ENCODE data around the gene HTT-AS.
"Not testable (repeated sequence)": the region's sequence is repeated elsewhere in the genome, so short reads cannot be mapped to it uniquely, and the experiment has no call there.

HTT-AS gene

DNA sequence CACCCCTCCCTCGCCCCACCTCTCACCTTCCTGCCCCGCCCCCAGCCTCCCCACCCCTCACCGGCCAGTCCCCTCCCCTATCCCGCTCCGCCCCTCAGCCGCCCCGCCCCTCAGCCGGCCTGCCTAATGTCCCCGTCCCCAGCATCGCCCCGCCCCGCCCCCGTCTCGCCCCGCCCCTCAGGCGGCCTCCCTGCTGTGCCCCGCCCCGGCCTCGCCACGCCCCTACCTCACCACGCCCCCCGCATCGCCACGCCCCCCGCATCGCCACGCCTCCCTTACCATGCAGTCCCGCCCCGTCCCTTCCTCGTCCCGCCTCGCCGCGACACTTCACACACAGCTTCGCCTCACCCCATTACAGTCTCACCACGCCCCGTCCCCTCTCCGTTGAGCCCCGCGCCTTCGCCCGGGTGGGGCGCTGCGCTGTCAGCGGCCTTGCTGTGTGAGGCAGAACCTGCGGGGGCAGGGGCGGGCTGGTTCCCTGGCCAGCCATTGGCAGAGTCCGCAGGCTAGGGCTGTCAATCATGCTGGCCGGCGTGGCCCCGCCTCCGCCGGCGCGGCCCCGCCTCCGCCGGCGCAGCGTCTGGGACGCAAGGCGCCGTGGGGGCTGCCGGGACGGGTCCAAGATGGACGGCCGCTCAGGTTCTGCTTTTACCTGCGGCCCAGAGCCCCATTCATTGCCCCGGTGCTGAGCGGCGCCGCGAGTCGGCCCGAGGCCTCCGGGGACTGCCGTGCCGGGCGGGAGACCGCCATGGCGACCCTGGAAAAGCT lies at the start of gene HTT-AS, which contains the start of gene HTT:
Gene HTT-AS, minus strand, starts transcription at position 461 of the 768 bp plus-strand sequence.
Gene HTT, plus strand, starts transcription at position 604 of the 768 bp plus-strand sequence. Its CDS starts 145 bp downstream, at position 749.
- in situ Hi-C loops (cut with HindIII; ENCODE audit: low sequenced_read_pairs): no loop called here

DNA sequence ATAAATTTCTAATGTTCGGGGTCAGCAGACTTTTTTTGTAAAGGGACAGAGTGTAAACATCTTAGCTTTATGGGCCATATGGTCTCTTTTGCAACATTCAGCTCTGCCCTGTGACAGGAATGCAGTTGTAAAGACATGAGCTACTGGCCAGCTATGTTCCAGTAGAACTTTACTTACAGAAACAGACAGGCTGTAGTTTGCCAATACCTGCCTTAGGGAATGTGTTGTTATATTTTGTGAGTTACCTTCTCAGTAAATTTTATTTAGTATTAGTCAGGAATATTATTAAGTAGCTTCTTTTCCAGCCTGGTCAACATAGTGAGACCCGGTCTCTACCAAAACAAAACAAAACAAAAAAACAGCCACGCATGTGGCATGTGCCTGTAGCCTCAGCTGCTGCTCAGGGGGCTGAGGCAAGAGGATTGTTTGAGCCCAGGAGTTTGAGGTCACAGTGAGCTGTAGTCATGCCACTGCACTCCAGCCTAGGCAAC lies 48.9 kb upstream of the HTT-AS start:
- in situ Hi-C loops (cut with HindIII; ENCODE audit: low sequenced_read_pairs): no loop called here

DNA sequence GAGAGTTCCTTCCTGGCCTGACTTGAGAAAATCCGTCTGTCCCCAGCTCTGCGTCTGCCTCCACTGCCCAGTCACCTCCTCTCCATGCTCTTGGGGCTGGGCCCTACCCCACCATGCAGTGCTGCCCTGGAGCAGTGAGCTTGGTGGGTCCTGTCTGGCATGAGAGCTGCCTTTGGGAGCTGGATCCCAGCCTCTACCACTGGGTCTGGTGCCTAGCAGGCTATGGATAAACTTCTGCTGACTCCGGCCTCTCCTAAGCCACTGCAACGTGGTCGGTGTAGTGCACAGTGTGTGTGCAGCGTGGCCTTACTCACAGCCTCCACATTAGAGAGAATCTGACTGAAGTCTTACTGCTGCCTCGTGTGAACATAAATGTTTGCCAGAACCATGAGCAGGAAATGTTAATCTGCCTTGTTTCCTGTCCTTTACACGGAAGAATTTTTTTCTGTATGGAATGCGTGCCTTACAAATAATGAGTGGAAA lies 47.8 kb upstream of the HTT-AS start:
- in situ Hi-C loops (cut with HindIII; ENCODE audit: low sequenced_read_pairs): no loop called here

DNA sequence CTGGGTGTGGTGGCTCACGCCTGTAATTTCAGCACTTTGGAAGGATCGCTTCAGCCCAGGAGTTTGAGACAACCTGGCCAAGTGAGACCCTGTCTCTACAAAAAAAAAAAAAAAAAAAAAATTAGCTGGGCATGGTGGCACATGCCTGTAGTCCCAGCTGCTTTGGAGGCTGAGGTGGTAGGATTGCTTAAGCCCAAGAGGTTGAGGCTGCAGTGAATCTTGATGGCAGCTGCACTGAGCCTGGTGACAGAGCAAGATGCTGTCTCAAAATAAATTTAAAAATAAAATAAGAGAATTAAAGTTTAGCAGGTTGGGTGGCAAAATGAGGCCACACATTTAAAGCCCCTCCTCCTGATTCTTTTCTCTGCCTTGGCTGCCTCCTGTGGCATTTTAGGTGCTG lies 47.3 kb upstream of the HTT-AS start:
- in situ Hi-C loops (cut with HindIII; ENCODE audit: low sequenced_read_pairs): no loop called here

DNA sequence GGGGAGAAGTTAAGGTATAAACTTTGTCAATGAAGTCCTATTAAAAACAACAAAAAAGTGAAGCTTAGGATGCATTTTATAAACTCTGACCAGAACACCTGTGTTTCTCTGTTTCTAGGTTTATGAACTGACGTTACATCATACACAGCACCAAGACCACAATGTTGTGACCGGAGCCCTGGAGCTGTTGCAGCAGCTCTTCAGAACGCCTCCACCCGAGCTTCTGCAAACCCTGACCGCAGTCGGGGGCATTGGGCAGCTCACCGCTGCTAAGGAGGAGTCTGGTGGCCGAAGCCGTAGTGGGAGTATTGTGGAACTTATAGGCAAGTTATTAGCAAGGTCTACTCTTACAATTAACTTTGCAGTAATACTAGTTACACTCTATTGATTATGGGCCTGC lies 46.8 kb upstream of the HTT-AS start:
- in situ Hi-C loops (cut with HindIII; ENCODE audit: low sequenced_read_pairs): no loop called here

DNA sequence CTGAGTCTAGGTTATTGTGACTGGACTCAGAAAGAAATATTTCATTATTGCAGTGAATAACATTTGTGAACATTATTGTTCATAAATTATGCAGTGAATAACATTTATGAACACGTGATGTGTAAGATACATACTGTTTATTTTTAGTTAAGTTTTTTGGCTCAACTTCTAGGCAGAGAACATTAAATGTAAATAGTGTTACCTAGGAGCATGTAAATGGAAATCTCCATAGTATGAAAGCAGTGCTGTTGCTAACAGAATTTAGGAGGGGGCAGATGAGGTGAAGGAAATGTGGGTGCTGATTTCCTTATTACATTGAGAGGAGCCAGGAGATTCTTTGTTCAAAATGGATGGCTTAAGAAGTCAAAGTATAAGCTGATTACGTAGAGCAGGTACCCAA lies 45.1 kb upstream of the HTT-AS start:
- in situ Hi-C loops (cut with HindIII; ENCODE audit: low sequenced_read_pairs): no loop called here

DNA sequence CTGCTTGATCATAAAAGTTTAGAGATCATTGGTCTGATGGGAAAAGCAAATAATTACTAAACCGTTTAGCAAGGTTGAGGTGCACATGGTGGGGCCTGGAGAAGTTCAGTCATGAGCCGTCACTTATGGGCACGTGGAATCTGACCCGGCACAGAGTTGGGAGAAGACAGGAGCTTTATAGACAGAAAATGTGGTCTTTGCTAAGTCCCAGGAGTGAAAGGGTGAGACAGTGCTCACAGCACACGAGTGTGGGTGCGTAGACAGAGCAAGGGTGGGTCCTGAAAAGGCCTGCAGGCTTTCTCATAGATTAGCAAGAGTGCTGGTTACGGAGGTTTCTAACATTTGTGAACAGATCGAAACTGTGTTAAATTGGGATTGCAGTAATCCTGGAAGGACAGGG lies 44.0 kb upstream of the HTT-AS start:
- in situ Hi-C loops (cut with HindIII; ENCODE audit: low sequenced_read_pairs): no loop called here

DNA sequence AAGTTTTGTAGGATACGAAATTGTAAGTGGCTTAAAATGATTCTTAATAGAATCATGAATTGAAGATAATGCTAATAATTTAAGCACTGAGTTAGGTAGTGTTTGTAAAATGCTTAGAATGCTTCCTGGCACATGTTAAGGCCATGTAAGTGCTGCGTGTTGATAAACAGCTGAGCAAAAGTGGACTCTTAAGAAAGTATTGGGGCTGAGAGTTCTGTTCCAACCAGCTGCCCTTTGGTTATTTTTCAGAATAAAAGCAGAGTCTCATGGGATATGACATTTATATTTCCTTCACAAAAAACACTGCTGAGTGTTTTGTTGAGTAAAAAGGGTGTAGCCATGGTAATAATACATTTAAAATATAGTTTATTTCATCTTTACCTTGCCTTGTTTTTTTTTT lies 42.6 kb upstream of the HTT-AS start:
- in situ Hi-C loops (cut with HindIII; ENCODE audit: low sequenced_read_pairs): no loop called here

DNA sequence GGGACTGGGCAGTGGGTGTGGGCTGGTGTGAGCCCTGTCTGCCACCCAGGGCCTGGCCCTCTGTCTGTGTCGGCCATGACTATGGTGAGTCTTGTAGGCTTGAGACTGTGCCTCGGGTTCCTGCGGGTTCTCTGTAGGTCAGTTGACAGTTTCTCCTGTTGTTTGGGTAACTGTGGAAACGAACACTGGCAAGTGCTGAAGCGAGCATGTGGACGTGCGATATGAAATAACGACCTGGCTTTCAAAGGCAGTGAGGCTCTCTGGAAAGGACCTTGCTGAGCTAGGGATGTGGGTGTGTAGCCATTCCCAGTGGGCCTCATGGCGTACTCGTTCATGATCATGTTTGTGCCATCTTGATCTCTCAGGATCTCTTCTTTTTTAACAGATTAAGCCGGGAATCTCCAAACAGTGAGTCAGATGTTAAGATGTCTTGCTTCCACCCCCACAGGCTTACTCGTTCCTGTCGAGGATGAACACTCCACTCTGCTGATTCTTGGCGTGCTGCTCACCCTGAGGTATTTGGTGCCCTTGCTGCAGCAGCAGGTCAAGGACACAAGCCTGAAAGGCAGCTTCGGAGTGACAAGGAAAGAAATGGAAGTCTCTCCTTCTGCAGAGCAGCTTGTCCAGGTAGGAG lies 41.4 kb upstream of the HTT-AS start:
- in situ Hi-C loops (cut with HindIII; ENCODE audit: low sequenced_read_pairs): no loop called here

DNA sequence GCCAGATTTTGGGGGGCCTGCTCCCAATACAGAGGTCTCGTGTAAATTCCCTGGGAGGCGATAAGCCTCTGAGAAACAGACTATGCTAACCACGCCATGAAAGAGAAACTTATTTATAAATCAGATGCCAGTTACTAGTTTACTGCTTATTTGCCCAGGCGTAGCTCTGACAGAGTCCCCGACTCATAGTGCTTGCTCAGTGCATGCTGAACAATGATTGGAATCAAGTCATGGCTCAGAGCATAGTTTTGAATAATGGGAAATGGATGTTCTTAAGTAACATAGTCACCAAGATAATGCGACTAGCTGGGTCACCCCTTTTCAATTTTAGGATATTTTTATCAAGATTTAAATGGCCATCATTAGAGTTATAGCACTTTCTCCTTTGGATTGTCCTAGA lies 40.0 kb upstream of the HTT-AS start:
- in situ Hi-C loops (cut with HindIII; ENCODE audit: low sequenced_read_pairs): no loop called here

DNA sequence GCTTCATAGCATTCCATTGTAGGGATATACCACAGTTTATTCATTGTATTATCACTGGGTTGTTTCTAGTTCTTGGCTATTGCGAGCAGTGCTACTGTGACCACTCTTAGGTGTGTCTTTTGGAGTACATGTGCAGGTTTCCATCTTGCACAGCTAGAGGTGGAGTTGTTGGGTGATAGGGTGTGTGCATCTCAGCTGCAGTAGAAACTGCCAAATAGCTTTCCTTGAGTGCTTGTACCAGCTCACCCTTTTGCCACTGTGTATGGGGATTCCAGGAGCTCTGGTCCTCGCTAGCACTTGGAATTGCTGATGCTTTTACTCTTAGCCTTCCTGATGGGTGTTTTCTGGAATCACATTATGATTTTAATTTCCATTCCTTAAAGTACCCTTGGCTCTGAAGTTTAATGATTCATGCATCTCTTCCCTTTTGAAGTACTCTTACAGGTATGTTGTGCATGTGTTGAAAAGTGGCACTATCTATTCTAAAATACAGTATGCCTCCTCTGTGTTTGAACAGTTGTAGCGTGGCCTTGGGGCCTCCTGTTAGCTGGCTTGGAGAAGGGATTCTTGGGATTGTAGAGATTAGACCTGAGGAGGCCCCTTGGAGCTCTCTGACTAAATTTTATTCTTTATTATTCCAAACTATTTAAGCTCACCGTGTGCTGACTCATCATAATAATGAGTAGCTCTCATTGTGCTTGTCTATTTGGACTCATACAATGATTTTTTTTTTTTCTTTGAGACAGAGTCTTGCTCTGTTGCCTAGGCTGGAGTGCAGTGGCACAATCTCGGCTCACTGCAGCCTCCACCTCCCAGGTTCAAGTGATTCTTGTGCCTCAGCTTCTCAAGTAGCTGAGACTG lies 38.5 kb upstream of the HTT-AS start:
- in situ Hi-C loops (cut with HindIII; ENCODE audit: low sequenced_read_pairs): no loop called here

DNA sequence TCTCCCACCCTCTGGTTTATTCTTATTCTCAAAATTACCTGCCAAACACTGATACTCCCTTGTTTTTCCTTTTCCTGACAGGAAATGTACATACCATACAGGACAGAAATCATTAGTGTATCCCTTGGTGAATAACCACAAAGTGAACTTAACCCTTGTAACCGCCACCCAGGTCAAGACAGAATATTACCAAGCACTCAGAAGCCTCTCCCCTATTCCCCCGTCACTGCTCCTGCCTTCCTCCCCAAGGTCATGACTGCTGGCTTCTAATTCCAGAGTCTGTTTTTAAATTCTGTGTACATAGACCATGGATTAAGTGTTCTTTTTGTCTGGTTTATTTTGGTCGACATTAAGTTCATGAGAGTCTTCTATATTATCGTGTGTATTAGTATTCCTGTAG lies 37.9 kb upstream of the HTT-AS start:
- in situ Hi-C loops (cut with HindIII; ENCODE audit: low sequenced_read_pairs): no loop called here

DNA sequence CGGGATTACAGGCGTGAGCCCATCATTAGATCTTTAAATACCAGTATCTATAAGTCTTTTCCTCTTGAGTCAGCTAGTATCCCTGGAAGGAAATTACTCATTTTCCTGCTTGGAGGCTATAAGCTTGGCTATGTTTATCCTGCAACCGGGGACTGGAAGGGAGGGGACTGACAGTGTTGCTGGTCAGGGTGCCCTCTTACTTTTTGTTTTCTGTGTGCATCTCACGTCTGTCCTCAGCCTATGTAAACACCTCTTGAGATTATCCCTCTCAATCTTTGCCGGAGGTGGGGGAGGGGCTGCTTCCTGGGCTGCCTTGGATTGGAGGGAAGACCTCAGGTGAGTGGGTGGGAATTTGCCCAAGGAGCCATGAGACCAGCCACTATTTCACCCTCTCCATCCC lies 37.1 kb upstream of the HTT-AS start:
- in situ Hi-C loops (cut with HindIII; ENCODE audit: low sequenced_read_pairs): no loop called here

DNA sequence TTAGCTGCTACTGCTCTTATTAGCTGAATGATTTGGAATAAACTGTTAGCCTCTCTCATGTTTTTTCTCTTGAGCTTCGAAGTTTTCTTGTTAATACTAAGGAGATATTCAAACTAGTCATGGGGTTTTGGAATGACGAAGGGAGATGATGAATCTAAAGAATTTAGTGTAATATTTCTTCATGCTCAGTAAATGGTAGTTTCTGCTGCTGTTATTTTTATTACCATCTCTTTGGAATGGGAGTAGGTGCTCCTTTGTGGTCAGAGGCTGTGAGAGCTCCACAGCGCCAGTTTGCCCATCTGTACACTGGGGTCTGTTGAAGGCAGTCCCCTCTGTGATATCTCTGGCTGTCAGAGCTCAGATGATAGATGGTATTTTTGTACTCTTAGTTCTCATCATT lies 33.9 kb upstream of the HTT-AS start:
- in situ Hi-C loops (cut with HindIII; ENCODE audit: low sequenced_read_pairs): no loop called here

DNA sequence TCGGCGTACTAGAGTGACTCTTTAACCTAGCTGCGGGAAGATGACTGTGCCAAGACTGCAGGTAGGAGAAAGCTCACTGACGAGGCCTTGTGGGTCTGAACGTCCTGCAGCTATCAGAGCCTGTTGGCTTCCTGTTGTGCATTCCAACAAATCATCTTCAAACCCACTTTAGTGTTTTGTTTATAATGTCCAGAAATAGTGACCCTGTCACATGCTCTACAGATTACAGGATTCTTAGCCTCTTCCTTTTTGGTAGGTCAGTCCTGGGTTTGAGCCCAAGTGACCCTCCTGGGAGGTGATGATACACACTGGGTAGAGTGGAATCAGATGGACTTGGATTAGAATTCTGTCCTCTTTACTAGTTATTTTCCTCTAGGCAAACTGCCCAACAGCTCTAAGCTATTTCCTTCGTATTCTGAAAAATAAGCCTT lies 33.4 kb upstream of the HTT-AS start:
- in situ Hi-C loops (cut with HindIII; ENCODE audit: low sequenced_read_pairs): no loop called here

DNA sequence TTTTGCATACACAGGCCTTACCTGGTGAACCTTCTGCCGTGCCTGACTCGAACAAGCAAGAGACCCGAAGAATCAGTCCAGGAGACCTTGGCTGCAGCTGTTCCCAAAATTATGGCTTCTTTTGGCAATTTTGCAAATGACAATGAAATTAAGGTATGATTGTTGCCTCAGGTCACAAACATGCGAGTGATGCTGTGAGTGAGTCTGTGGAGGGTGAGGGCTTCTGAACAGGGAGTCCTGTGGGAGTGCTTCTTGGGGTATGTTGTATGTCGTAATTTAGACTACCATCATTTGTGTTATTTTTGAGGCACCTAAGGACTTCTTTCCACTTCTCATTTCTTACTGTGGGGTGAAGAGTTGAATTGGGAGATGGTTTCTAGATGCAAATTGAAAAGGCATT lies 32.9 kb upstream of the HTT-AS start:
- in situ Hi-C loops (cut with HindIII; ENCODE audit: low sequenced_read_pairs): no loop called here

DNA sequence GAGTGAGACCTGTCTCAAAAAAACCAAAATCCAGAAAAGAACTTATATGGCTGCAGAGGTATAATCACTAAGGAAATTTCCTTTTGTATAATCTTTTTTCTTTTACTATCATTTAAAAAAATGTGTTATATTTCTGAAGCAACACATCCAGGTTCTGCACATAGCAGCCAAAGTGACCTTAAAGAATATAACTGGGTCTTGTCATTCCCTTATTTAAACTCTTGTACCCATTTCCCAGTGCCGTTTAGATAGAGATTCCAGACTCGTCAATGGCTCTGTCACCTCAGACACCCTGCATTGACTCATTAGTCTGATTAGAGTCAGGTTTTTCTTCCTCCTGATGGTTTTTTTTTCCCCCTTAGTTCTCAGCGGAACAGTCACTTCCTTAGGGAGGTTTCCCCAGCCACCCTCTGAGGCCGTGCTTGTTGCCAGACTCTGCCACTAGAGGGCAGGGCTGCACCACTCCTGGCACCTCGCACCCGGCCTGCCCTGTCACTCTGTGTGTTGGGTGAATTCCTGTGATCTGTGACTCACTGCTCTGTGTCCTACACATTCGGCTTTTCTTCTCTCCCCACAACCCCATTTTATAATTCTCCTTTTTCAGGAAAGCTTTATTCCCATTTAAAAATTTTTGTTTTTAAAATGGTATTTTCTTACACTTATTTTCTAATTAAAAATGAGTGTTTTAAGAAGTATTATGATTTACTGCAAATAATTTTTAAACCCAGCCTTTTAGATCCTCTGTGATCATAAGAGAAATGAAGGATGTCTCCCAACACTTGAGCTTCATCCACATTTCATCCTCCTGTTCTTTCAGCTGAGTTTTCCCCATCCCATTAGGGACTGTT lies 32.2 kb upstream of the HTT-AS start:
- in situ Hi-C loops (cut with HindIII; ENCODE audit: low sequenced_read_pairs): no loop called here

DNA sequence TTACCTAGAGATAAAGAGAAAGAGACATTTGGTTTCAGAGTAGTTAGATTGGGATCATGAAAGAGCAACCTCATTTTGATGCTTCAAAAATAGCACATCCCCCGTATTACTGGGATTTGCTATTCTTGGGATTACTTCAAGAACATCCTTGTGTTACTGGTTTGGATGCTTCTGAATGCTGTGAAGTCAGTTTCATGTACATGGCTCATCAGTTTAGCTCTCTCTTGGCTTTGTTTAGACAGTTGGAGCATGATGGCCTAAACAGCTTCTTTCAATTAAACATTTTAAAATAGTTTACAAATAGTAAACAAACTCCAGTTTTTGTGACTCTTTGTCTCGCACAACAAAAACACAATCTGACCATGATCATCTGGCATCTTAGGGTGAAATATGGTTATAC lies 24.0 kb upstream of the HTT-AS start:
- in situ Hi-C loops (cut with HindIII; ENCODE audit: low sequenced_read_pairs): no loop called here

DNA sequence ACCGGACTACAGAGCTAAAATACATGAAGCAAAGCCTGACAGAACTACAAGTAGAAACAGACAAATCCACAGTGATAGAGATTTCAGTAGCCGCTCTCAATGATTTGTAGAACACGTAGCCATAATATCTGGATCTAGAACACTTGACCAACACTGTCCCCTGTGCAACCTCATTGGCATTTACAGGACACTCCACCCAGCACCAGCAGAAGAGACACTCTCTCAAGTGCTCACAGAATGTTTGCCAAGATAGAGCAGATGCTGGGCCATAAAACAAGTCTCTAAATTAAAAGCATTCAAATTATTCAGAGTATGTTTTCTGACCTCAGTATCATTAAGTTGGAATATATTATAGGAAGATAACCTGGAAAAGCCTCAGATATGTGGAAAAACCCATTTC lies 21.9 kb upstream of the HTT-AS start:
- in situ Hi-C loops (cut with HindIII; ENCODE audit: low sequenced_read_pairs): no loop called here

DNA sequence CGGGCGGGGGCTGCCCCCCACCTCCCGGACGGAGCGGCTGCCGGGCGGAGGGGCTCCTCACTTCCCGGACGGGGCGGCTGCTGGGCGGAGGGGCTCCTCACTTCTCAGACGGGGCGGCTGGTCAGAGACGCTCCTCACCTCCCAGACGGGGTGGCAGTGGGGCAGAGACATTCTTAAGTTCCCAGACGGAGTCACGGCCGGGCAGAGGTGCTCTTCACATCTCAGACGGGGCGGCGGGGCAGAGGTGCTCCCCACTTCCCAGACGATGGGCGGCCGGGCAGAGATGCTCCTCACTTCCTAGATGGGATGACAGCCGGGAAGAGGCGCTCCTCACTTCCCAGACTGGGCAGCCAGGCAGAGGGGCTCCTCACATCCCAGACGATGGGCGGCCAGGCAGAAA lies 20.4 kb upstream of the HTT-AS start:
- in situ Hi-C loops (cut with HindIII; ENCODE audit: low sequenced_read_pairs): not testable (repeated sequence)
